ENCODE data around the gene FAM227A.

Gene FAM227A

GRCh38 chr22:38564669-38565068 lies 91.5 kb downstream of the FAM227A start:
- Histone ChIP-seq H3K9me3 (ENCODE audit: low read depth, low read length) (no peaks in the 10 kb centered on the region), H3K36me3 (ENCODE audit: insufficient read depth, low read length) (no peaks in the 10 kb centered on the region), H3K4me3 (no peak overlapping the region), H3K9ac (ENCODE audit: insufficient read length) (no peak overlapping the region), H3K27ac (no peak overlapping the region)
- TF ChIP-seq FOXP2 (optimal IDR thresholded peaks at IDR 0.05; ENCODE audit: control extremely low read depth, extremely low read length, insufficient read depth) = no peak
- TF ChIP-seq EZH2 (IDR thresholded peaks at IDR 0.05) = no peak
- no peak for TF ChIP-seq POLR2AphosphoS5 (IDR thresholded peaks at IDR 0.05; ENCODE audit: borderline replicate concordance, low read depth, low read length)
- no peak for DNase-seq (ENCODE audit: low read depth, low spot score)

- H3K27ac ChIP-seq = no peak overlapping the region
- H3K9me3 ChIP-seq (ENCODE audit: low read depth, low read length) = no peaks in the 10 kb centered on the region
- H3K4me3 ChIP-seq = no peak overlapping the region
- H3K9ac ChIP-seq (ENCODE audit: insufficient read length) = no peak overlapping the region
- TF ChIP-seq EZH2 (IDR thresholded peaks at IDR 0.05) (no peak), POLR2AphosphoS5 (IDR thresholded peaks at IDR 0.05; ENCODE audit: borderline replicate concordance, low read depth, low read length) (no peak), FOXP2 (optimal IDR thresholded peaks at IDR 0.05; ENCODE audit: control extremely low read depth, extremely low read length, insufficient read depth) (no peak)
- no peak for DNase-seq (ENCODE audit: low read depth, low spot score)
- H3K36me3 ChIP-seq (ENCODE audit: insufficient read depth, low read length) = no peaks in the 10 kb centered on the region
Measured at GRCh38 chr22:38554281-38554680, 101.9 kb downstream of the FAM227A start.

GRCh38 chr22:38549101-38549894 lies 106.9 kb downstream of the FAM227A start:
- TF ChIP-seq EZH2 (IDR thresholded peaks at IDR 0.05) = no peak
- no peak for TF ChIP-seq FOXP2 (optimal IDR thresholded peaks at IDR 0.05; ENCODE audit: control extremely low read depth, extremely low read length, insufficient read depth)
- TF ChIP-seq POLR2AphosphoS5 (IDR thresholded peaks at IDR 0.05; ENCODE audit: borderline replicate concordance, low read depth, low read length) = no peak
- H3K36me3 ChIP-seq (ENCODE audit: insufficient read depth, low read length) = no peaks in the 10 kb centered on the region
- no peak for DNase-seq (ENCODE audit: low read depth, low spot score)

GRCh38 chr22:38540701-38541100 lies 115.5 kb downstream of the FAM227A start:
- TF ChIP-seq FOXP2 (optimal IDR thresholded peaks at IDR 0.05; ENCODE audit: control extremely low read depth, extremely low read length, insufficient read depth) (no peak), EZH2 (IDR thresholded peaks at IDR 0.05) (no peak), POLR2AphosphoS5 (IDR thresholded peaks at IDR 0.05; ENCODE audit: borderline replicate concordance, low read depth, low read length) (no peak)
- DNase-seq (ENCODE audit: low read depth, low spot score) = no peak
- Histone ChIP-seq H3K36me3 (ENCODE audit: insufficient read depth, low read length) (no peaks in the 10 kb centered on the region), H3K9ac (ENCODE audit: insufficient read length) (no peak overlapping the region), H3K27ac (no peak overlapping the region), H3K9me3 (ENCODE audit: low read depth, low read length) (no peaks in the 10 kb centered on the region), H3K4me3 (no peak overlapping the region)

More at GRCh38 chr22:38549101-38549894, 106.9 kb downstream of the FAM227A start:
- no peak overlapping the region for H3K4me3 ChIP-seq
- no peak overlapping the region for H3K27ac ChIP-seq
- H3K9me3 ChIP-seq (ENCODE audit: low read depth, low read length) = no peaks in the 10 kb centered on the region
- no peak overlapping the region for H3K9ac ChIP-seq (ENCODE audit: insufficient read length)

GRCh38 chr22:38531251-38531938 lies 124.8 kb downstream of the FAM227A start:
- no peak for TF ChIP-seq EZH2 (IDR thresholded peaks at IDR 0.05)
- TF ChIP-seq FOXP2 (optimal IDR thresholded peaks at IDR 0.05; ENCODE audit: control extremely low read depth, extremely low read length, insufficient read depth) = no peak
- no peak for TF ChIP-seq POLR2AphosphoS5 (IDR thresholded peaks at IDR 0.05; ENCODE audit: borderline replicate concordance, low read depth, low read length)
- no peaks in the 10 kb centered on the region for H3K9me3 ChIP-seq (ENCODE audit: low read depth, low read length)
- H3K4me3 ChIP-seq = no peak overlapping the region
- no peak overlapping the region for H3K27ac ChIP-seq
- H3K9ac ChIP-seq (ENCODE audit: insufficient read length) = no peak overlapping the region
- no peak for DNase-seq (ENCODE audit: low read depth, low spot score)
- no peaks in the 10 kb centered on the region for H3K36me3 ChIP-seq (ENCODE audit: insufficient read depth, low read length)

Measured in SK-N-MC (cell line).